Measurements from ENCODE around the gene SERPINB8. TPM values are rescaled to one million over a fixed set of nuclear protein-coding genes. Genes with fewer than 3 reads are reported as not detected.

SERPINB8 gene
- total RNA-seq, 1 donor from 2014 or later, result 4.3 TPM

DNA sequence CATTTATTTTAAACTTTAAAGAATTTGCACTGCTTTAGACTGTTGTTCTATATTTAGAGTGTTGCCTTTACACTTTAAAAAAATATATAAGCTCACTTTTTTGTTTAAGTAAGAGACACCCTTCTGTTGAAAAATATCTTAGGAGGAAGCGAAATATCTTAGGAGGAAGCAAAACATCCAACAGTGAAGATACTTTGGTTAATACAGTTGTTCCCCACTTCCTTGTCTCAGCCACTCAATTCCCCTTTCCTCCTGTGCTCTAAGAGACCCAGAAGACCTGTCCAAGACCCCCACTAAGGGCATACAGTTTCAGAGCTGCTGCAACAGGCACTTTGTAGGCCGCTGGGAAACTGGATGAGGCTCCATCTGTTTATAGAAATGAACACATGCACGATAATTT, 5.7 kb downstream of the SERPINB8 start:
- Mint-ChIP-seq H3K9me3 (ENCODE audit: unreplicated experiment) (no peaks in the 10 kb centered on the region), H3K4me1 (ENCODE audit: unreplicated experiment) (peaks cover 3% of the 10 kb centered on the region), H3K36me3 (ENCODE audit: low read depth, unreplicated experiment) (no peaks in the 10 kb centered on the region), H3K4me3 (ENCODE audit: unreplicated experiment) (no peak overlapping the region), H3K27ac (ENCODE audit: unreplicated experiment) (no peak overlapping the region), H3K27me3 (ENCODE audit: unreplicated experiment) (peaks cover 11% of the 10 kb centered on the region)
- no peak for TF ChIP-seq CTCF (IDR thresholded peaks at IDR 0.05; ENCODE audit: unreplicated experiment)
- DNase-seq (ENCODE audit: low spot score), result no peak

GRCh38 chr18:63977040-63977439, 7.2 kb downstream of the SERPINB8 start:
- no peaks in the 10 kb centered on the region for H3K4me1 Mint-ChIP-seq (ENCODE audit: unreplicated experiment)
- no peak overlapping the region for H3K27ac Mint-ChIP-seq (ENCODE audit: unreplicated experiment)
- DNase-seq (ENCODE audit: low spot score), result no peak
- no peak for TF ChIP-seq CTCF (IDR thresholded peaks at IDR 0.05; ENCODE audit: unreplicated experiment)
- H3K27me3 Mint-ChIP-seq (ENCODE audit: unreplicated experiment), result peaks cover 4% of the 10 kb centered on the region
- H3K9me3 Mint-ChIP-seq (ENCODE audit: unreplicated experiment), result no peaks in the 10 kb centered on the region
- no peak overlapping the region for H3K4me3 Mint-ChIP-seq (ENCODE audit: unreplicated experiment)
- H3K36me3 Mint-ChIP-seq (ENCODE audit: low read depth, unreplicated experiment), result no peaks in the 10 kb centered on the region

- peak; percentile 49 for DNase-seq (ENCODE audit: low spot score)
- no peak overlapping the region for H3K4me3 Mint-ChIP-seq (ENCODE audit: unreplicated experiment)
- H3K9me3 Mint-ChIP-seq (ENCODE audit: unreplicated experiment), result no peaks in the 10 kb centered on the region
- H3K36me3 Mint-ChIP-seq (ENCODE audit: low read depth, unreplicated experiment), result no peaks in the 10 kb centered on the region
- H3K27me3 Mint-ChIP-seq (ENCODE audit: unreplicated experiment), result peaks cover 4% of the 10 kb centered on the region
- no peaks in the 10 kb centered on the region for H3K4me1 Mint-ChIP-seq (ENCODE audit: unreplicated experiment)
- H3K27ac Mint-ChIP-seq (ENCODE audit: unreplicated experiment), result no peak overlapping the region
- peak; percentile 80 for TF ChIP-seq CTCF (IDR thresholded peaks at IDR 0.05; ENCODE audit: unreplicated experiment)
Measured at GRCh38 chr18:63979409-63979920, 9.6 kb downstream of the SERPINB8 start.

DNA sequence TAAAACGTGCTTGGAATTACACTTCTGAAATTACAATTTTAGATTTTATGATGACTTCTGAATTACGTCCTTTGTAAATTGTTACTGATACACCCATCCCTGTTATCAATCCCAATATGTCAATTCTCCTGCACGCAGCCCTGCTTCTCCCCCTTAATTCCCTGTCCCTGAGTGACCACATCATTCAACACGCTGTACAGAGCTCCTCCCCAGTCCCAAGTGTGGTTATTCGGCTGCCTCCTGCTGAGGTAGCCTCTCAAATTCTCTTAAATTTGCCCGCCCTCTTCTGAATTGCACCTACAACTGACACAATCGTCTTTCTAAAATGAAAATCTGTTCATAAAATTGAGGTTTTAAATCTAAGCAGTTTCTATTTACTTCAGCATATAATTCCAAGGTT, 10.1 kb downstream of the SERPINB8 start:
- Mint-ChIP-seq H3K27ac (ENCODE audit: unreplicated experiment) (no peak overlapping the region), H3K36me3 (ENCODE audit: low read depth, unreplicated experiment) (no peaks in the 10 kb centered on the region), H3K4me3 (ENCODE audit: unreplicated experiment) (no peak overlapping the region), H3K4me1 (ENCODE audit: unreplicated experiment) (no peaks in the 10 kb centered on the region), H3K9me3 (ENCODE audit: unreplicated experiment) (no peaks in the 10 kb centered on the region), H3K27me3 (ENCODE audit: unreplicated experiment) (peaks cover 4% of the 10 kb centered on the region)
- no peak for DNase-seq (ENCODE audit: low spot score)
- no peak for TF ChIP-seq CTCF (IDR thresholded peaks at IDR 0.05; ENCODE audit: unreplicated experiment)

GRCh38 chr18:63980896-63981460, 11.1 kb downstream of the SERPINB8 start:
- H3K4me3 Mint-ChIP-seq (ENCODE audit: unreplicated experiment), result no peak overlapping the region
- H3K27me3 Mint-ChIP-seq (ENCODE audit: unreplicated experiment), result peaks cover 4% of the 10 kb centered on the region
- DNase-seq (ENCODE audit: low spot score), result no peak
- no peak for TF ChIP-seq CTCF (IDR thresholded peaks at IDR 0.05; ENCODE audit: unreplicated experiment)
- H3K9me3 Mint-ChIP-seq (ENCODE audit: unreplicated experiment), result no peaks in the 10 kb centered on the region
- no peak overlapping the region for H3K27ac Mint-ChIP-seq (ENCODE audit: unreplicated experiment)
- H3K4me1 Mint-ChIP-seq (ENCODE audit: unreplicated experiment), result no peaks in the 10 kb centered on the region
- no peaks in the 10 kb centered on the region for H3K36me3 Mint-ChIP-seq (ENCODE audit: low read depth, unreplicated experiment)

All from endothelial cell (in vitro differentiated cells).